ENCODE data around the gene PPP4R1.

Gene PPP4R1

DNA sequence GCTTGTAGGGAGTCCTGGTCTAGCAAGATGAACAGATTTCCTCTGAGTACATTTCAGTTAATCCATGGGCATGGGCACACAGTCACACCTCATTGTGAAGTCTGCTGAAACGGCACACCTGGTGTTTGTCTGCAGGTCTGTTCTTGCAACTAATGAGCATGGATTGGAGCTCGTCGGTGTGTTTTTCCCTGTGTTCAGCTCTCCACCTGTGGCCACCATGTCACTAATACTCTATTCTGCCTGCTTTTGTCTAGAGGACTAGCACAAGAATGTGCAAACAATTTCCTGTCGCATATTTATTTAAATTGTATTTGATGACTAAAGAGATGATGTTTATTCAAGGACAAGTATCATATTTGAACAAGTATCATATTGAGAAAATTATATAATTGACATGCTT lies 24.5 kb upstream of the PPP4R1 start:
- Histone ChIP-seq H3F3A (ENCODE audit: low read depth) (no peaks in the 10 kb centered on the region), H3K79me2 (ENCODE audit: insufficient read depth, low read length) (no peaks in the 10 kb centered on the region), H3K4me2 (ENCODE audit: low read depth, low read length, poor library complexity, severe bottlenecking) (no peak overlapping the region), H4K20me1 (ENCODE audit: insufficient read depth, low read length, poor library complexity, severe bottlenecking) (no peaks in the 10 kb centered on the region), H3K9me2 (replicated peaks; ENCODE audit: low read depth, low read length) (no peaks in the 10 kb centered on the region), H3K36me3 (ENCODE audit: insufficient read depth, low read length) (no peaks in the 10 kb centered on the region), H2AFZ (ENCODE audit: low read length) (no peak overlapping the region), H3K9ac (ENCODE audit: low read depth, low read length, poor library complexity, severe bottlenecking) (no peak overlapping the region), H3K27me3 (ENCODE audit: insufficient read depth, low read length, poor library complexity, severe bottlenecking) (no peaks in the 10 kb centered on the region), H3K4me1 (ENCODE audit: insufficient read depth, low read length, poor library complexity, severe bottlenecking) (no peaks in the 10 kb centered on the region), H3K4me3 (ENCODE audit: low read length, poor library complexity, severe bottlenecking) (no peak overlapping the region), H3K9me3 (ENCODE audit: insufficient read depth, low read depth, low read length) (no peaks in the 10 kb centered on the region)
- TF ChIP-seq, protein P1, sequence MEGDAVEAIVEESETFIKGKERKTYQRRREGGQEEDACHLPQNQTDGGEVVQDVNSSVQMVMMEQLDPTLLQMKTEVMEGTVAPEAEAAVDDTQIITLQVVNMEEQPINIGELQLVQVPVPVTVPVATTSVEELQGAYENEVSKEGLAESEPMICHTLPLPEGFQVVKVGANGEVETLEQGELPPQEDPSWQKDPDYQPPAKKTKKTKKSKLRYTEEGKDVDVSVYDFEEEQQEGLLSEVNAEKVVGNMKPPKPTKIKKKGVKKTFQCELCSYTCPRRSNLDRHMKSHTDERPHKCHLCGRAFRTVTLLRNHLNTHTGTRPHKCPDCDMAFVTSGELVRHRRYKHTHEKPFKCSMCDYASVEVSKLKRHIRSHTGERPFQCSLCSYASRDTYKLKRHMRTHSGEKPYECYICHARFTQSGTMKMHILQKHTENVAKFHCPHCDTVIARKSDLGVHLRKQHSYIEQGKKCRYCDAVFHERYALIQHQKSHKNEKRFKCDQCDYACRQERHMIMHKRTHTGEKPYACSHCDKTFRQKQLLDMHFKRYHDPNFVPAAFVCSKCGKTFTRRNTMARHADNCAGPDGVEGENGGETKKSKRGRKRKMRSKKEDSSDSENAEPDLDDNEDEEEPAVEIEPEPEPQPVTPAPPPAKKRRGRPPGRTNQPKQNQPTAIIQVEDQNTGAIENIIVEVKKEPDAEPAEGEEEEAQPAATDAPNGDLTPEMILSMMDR (conservative IDR thresholded peaks at IDR 0.05; ENCODE audit: low read length) = no peak
- TF ChIP-seq EZH2phosphoT487 (IDR thresholded peaks at IDR 0.05; ENCODE audit: borderline replicate concordance) = no peak

DNA sequence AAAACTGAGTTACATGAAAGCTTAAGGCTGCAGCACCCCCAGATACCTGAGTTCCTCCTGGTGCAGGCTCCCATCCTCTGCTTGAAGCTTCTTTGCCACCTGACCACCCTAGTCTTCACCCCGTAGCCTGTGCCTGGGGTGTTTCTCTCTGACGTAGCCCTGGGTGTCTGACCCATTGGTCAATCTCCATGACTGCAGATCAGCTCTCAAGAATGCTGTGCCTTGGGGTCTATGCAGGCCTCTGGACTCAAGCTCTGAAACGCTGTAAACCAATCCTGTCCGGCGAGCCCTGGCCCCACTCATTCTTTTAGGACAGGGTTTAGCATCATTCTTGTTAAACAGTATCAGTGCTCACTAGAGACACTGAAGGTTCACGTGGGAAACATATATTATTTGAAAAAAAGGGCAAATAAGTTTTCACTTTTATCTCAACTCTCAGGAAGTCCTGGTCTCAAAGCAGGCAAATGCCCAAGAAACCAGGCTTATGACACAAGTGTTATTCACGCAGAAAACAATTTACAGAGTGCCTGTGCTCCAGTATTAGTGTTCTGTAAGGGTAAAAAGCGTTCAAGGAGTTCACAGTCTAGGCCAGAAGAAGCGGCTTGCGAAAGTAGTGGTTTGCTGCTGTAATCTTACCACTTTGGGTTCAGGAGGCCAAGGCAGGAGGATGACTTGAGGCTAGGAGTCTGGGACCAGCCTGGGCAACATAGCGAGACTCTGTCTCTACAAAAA lies 22.8 kb upstream of the PPP4R1 start:
- H3K79me2 ChIP-seq (ENCODE audit: insufficient read depth, low read length) = no peaks in the 10 kb centered on the region
- no peaks in the 10 kb centered on the region for H3K9me2 ChIP-seq (replicated peaks; ENCODE audit: low read depth, low read length)
- no peaks in the 10 kb centered on the region for H3F3A ChIP-seq (ENCODE audit: low read depth)
- H3K27me3 ChIP-seq (ENCODE audit: insufficient read depth, low read length, poor library complexity, severe bottlenecking) = no peaks in the 10 kb centered on the region
- H3K36me3 ChIP-seq (ENCODE audit: insufficient read depth, low read length) = no peaks in the 10 kb centered on the region
- no peak overlapping the region for H3K9ac ChIP-seq (ENCODE audit: low read depth, low read length, poor library complexity, severe bottlenecking)
- H3K9me3 ChIP-seq (ENCODE audit: insufficient read depth, low read depth, low read length) = no peaks in the 10 kb centered on the region
- H4K20me1 ChIP-seq (ENCODE audit: insufficient read depth, low read length, poor library complexity, severe bottlenecking) = no peaks in the 10 kb centered on the region
- no peak overlapping the region for H3K4me3 ChIP-seq (ENCODE audit: low read length, poor library complexity, severe bottlenecking)
- H2AFZ ChIP-seq (ENCODE audit: low read length) = no peak overlapping the region
- no peaks in the 10 kb centered on the region for H3K4me1 ChIP-seq (ENCODE audit: insufficient read depth, low read length, poor library complexity, severe bottlenecking)
- no peak overlapping the region for H3K4me2 ChIP-seq (ENCODE audit: low read depth, low read length, poor library complexity, severe bottlenecking)
- TF ChIP-seq EZH2phosphoT487 (IDR thresholded peaks at IDR 0.05; ENCODE audit: borderline replicate concordance) = no peak
- TF ChIP-seq, protein P1 (conservative IDR thresholded peaks at IDR 0.05; ENCODE audit: low read length) = no peak

DNA sequence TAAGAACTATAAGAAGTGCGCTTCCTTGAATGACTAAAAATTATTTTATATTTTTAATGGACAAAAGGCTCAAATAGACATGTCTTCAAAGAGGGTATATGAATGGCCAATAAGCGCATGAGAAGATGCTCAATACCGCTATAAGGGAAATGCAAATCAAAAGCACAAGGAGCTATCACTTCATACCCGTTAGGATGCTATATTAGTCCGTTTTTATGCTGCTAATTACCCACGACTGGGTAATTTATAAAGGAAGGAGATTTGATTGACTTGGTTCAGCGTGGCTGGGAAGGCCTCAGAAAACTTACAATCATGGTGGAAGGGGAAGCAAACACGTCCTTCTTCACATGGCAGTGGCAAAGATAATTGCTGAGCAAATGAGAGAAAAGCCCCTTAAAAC lies 20.5 kb upstream of the PPP4R1 start:
- H3K4me3 ChIP-seq (ENCODE audit: low read length, poor library complexity, severe bottlenecking) = no peak overlapping the region
- H3K36me3 ChIP-seq (ENCODE audit: insufficient read depth, low read length) = no peaks in the 10 kb centered on the region
- no peaks in the 10 kb centered on the region for H3K27me3 ChIP-seq (ENCODE audit: insufficient read depth, low read length, poor library complexity, severe bottlenecking)
- no peaks in the 10 kb centered on the region for H3K4me1 ChIP-seq (ENCODE audit: insufficient read depth, low read length, poor library complexity, severe bottlenecking)
- H4K20me1 ChIP-seq (ENCODE audit: insufficient read depth, low read length, poor library complexity, severe bottlenecking) = no peaks in the 10 kb centered on the region
- H3K9me3 ChIP-seq (ENCODE audit: insufficient read depth, low read depth, low read length) = no peaks in the 10 kb centered on the region
- TF ChIP-seq, protein P1 (conservative IDR thresholded peaks at IDR 0.05; ENCODE audit: low read length) = no peak
- TF ChIP-seq EZH2phosphoT487 (IDR thresholded peaks at IDR 0.05; ENCODE audit: borderline replicate concordance) = no peak
- H3F3A ChIP-seq (ENCODE audit: low read depth) = no peaks in the 10 kb centered on the region
- H3K4me2 ChIP-seq (ENCODE audit: low read depth, low read length, poor library complexity, severe bottlenecking) = no peak overlapping the region
- no peaks in the 10 kb centered on the region for H3K79me2 ChIP-seq (ENCODE audit: insufficient read depth, low read length)
- no peak overlapping the region for H3K9ac ChIP-seq (ENCODE audit: low read depth, low read length, poor library complexity, severe bottlenecking)
- H3K9me2 ChIP-seq (replicated peaks; ENCODE audit: low read depth, low read length) = no peaks in the 10 kb centered on the region
- H2AFZ ChIP-seq (ENCODE audit: low read length) = no peak overlapping the region

Measured in Loucy (cell line).